AG09309 (cell line): ENCODE measurements around the gene NAV3.

Experiments
- DNase-seq: peaks from one replicate; pipeline ENCODE4 v3.0.0-alpha.2; 2010; ENCODE audit warnings: low read depth
- H3K4me3 ChIP-seq: 2 replicates; pipeline ENCODE4 v1.5.1; 2011; ENCODE audit warnings: mild to moderate bottlenecking, low read depth, low read length, moderate library complexity; ENCODE audit not compliant: control insufficient read depth
- TF ChIP-seq, protein P1 (sequence below): IDR thresholded peaks from 2 replicates; pipeline ENCODE4 v1.5.1; 2011; ENCODE audit warnings: mild to moderate bottlenecking, low read depth, low read length, inconsistent platforms; ENCODE audit not compliant: insufficient read depth, control insufficient read depth; ENCODE audit errors: missing control alignments

Gene NAV3

DNA sequence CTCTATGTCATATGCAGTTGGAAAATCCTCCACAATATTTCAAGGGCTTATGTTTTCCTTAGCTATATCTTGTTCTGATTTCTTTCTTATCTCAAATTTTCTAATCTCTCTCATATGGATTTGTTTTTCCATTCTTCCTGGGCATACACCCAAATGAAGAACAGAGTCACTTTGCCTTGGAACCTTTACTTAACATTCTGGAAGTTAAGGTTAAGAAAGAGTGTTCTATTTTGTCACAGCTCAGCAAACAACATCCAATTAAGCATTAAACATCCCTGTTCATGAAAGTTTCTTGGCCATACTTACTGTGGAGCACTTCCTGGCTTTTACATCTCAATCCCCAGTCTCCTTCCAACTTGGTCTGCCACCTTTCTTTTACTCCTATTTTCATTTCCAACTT, 5.3 kb downstream of the NAV3 start:
- no peak for DNase-seq
- H3K4me3 ChIP-seq: no peak overlapping the region
- TF ChIP-seq, protein P1, sequence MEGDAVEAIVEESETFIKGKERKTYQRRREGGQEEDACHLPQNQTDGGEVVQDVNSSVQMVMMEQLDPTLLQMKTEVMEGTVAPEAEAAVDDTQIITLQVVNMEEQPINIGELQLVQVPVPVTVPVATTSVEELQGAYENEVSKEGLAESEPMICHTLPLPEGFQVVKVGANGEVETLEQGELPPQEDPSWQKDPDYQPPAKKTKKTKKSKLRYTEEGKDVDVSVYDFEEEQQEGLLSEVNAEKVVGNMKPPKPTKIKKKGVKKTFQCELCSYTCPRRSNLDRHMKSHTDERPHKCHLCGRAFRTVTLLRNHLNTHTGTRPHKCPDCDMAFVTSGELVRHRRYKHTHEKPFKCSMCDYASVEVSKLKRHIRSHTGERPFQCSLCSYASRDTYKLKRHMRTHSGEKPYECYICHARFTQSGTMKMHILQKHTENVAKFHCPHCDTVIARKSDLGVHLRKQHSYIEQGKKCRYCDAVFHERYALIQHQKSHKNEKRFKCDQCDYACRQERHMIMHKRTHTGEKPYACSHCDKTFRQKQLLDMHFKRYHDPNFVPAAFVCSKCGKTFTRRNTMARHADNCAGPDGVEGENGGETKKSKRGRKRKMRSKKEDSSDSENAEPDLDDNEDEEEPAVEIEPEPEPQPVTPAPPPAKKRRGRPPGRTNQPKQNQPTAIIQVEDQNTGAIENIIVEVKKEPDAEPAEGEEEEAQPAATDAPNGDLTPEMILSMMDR: no peak

DNA sequence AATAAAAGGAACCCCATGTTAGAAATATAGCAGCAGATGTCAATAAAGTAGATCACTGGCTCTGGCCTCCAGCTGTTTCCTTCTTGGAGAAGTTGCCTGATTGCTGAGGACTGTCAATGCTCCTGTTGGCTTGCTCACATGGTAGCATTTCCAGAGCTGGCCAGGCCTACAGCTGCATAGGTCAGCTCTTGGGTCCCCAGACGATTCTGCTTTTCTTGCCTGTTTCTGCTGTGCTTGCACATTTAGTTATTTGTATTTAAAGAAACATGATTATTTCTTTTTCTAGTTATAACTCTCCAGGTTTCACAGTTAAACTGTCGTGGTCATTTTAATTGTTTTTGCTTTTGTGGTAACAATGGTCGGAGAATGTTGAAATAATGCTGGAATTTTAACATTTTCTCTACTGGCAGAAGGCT, 7.2 kb downstream of the NAV3 start:
- DNase-seq: no peak
- H3K4me3 ChIP-seq: no peak overlapping the region
- TF ChIP-seq, protein P1: no peak

DNA sequence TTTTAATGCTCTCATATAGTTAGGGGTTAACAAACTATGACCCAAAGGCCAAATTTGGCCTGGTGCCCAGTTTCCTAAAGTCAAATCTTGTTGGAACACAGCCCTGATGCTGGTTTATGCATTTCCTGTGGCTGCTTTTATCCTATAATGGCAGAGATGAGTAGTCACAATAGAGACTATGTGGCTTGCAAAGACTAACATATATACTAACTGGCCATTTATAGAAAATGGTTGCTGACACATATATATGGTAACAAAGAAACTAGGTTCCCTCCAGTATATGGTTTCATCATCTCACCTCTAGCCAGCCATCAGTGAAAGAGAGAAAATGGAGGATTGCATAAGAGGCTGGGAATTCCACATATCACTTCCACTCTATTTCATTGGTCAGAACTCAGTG, 10.8 kb downstream of the NAV3 start:
- no peak overlapping the region for H3K4me3 ChIP-seq
- DNase-seq: no peak
- TF ChIP-seq, protein P1: no peak

DNA sequence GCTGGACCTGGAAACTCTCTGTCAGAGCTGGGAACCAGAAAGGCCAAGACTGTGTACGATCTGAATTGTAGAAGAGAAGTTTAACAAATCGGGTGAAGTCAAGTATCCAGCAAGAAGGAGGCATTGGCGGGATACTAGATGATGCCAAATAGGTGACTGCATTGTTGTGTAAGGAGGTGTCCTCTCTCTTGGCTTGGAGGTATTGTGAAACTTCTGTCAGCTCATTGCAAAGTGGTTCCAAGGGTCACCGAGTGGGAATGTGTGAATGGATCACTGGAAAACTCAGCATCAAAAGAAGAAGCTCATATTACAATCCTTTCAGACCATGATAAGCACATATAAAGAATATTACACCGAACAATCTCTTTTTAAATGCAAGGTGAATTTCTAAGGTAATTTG, 11.7 kb downstream of the NAV3 start:
- TF ChIP-seq, protein P1: no peak
- no peak for DNase-seq

DNA sequence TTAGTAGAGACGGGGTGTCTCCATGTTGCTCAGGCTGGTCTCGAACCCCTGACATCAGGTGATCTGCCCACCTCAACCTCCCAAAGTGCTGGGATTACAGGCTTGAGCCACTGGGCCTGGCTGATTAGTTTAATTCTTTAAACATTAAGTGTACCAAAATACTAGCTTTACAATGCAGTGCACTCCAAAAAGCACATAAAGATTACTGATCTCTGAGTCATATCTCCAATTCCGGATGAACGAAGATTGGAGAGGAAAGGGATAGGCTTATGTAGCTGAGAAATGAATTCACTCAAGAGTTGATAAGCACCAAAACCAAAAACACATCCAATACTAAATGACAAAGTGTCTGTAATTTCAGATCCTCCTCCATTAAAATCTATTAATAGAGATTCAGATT, 15.1 kb downstream of the NAV3 start:
- TF ChIP-seq, protein P1: no peak
- H3K4me3 ChIP-seq: no peak overlapping the region
- DNase-seq: no peak

More for the DNA sequence above, 11.7 kb downstream of the NAV3 start:
- H3K4me3 ChIP-seq: no peak overlapping the region

DNA sequence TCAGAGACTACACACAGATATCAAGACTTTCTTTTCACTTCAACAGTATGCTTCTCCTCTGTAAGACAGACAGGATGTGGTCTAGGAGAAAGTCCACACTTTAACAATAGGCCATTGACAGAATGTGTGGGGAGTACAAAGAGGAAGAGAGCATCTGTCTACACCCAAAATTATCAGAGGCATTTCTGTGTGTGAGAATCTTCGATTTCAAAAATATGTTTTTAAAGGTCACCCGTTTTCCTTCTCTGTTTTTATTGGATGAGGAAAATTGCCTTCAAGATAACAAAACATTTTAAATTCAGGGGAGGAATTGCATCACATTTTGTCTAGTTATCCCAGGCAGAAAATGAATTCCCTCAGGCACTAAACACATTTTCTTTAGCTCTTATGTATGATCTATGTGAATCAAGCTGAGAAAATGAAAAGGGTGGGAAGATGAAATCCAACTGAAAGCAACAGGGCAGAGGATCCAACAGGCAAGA, 16.4 kb downstream of the NAV3 start:
- no peak overlapping the region for H3K4me3 ChIP-seq
- TF ChIP-seq, protein P1: no peak
- DNase-seq: no peak

DNA sequence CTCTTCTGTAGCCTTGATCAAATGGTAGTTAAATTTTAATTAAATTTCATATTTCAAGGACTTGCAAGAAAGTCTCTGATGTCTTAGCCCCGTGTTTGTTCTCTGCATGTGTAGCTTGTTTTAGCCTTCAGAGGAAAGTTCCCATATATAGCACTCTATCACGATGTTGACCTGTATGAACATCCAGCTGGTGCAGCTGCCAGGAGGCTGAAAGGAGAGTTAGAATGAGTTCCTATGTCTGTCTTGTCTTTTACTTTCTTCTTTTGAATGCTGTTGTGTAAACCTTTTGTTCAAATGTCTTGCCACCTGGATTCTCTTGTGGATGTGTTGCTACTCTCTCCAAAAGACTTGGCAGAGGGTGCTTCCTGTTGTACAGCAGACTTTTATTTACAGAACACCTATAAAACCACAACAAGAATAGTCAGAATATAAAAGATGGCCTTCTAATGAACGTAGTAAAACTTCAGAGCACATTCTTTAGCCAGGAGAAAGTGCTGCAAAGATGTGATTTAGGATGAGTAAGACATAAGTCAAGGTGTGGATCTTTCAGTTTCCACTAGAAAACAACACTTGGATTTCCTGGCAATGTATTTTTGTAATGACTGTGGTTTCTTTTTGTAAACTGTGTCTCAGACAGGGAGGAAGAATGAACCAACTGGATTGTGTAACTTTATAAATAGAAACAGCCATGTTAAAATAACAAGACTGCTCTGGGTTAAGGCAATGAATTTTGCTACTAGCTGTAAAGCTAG, 17.2 kb downstream of the NAV3 start:
- DNase-seq: peak; percentile 78
- TF ChIP-seq, protein P1: no peak
- no peak overlapping the region for H3K4me3 ChIP-seq
